HUDEP-2 (cell line): ENCODE measurements around the gene ZBTB42.

Experiments
- DNase-seq, 76 experiments: peaks; one replicate each; lab custom pipeline; 2025; ENCODE audit not compliant: unreplicated experiment in 76 of 76; lab: John Stamatoyannopoulos, UW

Gene ZBTB42

DNA sequence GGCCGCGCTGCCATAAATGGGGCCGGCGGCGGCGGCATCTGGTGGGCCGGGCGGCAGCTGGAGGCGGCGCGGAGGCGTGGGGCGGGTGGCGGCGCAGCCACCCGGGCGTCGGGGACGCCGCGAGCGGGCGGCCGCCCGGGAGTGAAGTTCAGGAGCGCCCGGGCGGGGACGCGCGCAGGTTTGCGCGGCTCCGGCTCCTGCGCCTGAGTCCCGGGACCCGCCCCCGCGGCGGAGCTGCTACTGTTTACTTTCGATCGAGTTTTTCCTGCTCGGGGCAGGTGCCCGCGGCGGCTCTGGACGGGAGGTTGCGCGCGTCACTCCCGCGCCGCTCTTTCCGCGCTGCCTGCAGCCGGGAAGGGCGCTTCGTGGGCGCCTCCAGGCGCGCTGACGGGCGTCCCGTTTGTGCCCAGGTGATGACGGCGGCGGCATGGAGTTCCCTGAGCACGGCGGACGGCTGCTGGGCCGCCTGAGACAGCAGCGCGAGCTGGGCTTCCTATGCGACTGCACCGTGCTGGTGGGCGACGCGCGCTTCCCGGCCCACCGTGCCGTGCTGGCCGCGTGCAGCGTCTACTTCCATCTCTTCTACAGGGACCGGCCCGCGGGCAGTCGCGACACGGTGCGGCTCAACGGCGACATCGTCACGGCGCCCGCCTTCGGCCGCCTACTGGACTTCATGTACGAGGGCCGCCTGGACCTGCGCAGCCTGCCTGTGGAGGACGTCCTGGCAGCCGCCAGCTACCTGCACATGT is at the start of gene ZBTB42:
Gene ZBTB42, plus strand, starts transcription at position 331 of the 749 bp plus-strand sequence. Its CDS starts 97 bp downstream, at position 428.
- DNase-seq: peak in 13 of 76 experiments; percentile 16 to 42 (median 28)

DNA sequence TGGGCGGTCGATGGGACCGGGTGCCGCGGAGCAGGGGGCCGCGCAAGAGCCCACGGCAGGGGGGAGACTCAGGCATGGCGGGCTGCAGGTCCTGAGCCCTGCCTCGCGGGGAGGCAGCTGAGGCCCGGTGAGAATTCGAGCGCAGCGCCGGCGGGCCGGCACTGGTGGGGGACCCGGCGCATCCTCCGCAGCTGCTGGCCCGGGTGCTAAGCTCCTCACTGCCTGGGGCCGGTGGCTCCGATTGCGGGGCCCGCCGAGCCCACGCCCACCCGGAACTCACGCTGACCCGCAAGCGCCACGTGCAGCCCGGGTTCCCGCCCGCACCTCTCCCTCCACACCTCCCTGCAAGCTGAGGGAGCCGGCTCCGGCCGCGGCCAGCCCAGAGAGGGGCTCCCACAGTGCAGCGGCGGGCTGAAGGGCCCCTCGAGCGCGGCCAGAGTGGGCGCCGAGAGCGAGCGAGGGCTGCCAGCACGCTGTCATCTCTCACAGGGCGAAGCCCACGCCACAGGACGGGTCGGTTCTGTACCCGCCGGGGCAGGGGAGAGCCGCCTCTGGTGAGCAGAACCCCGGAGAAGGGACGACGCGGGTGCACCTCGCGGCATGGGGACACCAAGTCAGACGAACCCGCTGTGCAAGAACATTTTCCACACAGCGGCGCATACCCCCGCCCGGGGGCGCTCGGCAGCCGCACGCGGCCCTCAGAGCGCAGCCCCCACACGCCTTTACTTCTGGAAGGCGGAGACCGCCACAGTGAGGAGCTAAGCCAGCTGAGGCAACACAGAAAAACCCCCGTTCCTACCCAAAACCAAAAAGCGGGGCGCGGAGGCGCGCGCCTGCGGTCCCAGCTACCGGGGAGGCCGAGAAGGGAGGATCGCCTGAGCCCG is 49.1 kb upstream of the ZBTB42 start:
- no peak for DNase-seq

DNA sequence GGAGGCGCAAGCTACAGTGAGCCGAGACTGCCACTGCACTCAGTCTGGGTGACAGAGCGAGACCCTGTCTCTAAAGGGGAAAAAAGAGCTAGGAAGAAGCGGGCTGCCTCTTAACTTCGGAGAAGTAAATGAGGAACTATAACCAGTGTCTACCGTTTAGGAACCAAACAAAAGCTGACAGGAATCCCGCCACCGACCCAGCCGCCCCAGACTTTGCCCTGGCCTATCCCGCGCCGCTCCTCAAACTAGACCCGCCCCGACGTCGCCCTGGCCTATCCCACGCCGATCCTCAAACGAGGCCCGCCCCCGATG is 48.5 kb upstream of the ZBTB42 start:
- peak in 2 of 76 experiments; percentile 58 to 93 for DNase-seq

DNA sequence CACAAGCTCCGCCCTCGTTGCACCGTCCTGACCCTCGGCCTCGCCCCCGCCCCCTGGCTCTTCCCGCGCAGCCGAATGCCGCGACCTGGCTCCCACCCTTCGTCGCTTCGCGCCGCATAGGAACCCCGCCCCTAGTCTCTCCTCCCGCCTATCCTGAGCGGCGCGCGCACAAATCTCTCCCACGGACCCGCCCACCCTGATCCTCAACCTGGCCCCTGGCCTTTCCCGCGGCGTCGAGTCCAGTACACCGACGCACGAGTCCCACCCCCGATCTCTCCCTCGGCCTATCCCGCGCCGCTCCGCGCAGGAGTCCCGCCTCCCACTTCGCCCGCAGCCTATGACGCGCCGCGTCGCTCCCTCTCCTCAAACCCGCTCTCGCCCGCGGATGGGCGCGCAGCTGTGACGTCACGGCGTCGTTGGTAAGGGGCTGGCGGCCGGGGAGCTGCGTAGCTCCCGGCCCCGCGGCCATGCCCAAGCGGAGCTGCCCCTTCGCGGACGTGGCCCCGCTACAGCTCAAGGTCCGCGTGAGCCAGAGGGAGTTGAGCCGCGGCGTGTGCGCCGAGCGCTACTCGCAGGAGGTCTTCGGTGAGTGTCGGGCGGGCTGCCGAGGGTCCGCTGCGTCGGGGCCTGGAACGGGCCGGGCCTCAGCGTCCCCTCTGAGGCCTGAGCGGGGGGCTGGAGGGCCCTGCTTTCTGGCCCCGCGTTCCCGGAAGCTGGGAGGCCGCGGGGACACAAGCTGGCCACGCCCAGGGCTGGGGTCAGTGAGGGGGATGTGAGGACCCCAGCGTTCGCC is 48.0 kb upstream of the ZBTB42 start, which contains the start of gene SIVA1:
Gene SIVA1, plus strand, starts transcription at position 413 of the 793 bp plus-strand sequence. Its CDS starts 55 bp downstream, at position 468.
- peak in 75 of 76 experiments; percentile 79 to 100 (median 99) for DNase-seq

DNA sequence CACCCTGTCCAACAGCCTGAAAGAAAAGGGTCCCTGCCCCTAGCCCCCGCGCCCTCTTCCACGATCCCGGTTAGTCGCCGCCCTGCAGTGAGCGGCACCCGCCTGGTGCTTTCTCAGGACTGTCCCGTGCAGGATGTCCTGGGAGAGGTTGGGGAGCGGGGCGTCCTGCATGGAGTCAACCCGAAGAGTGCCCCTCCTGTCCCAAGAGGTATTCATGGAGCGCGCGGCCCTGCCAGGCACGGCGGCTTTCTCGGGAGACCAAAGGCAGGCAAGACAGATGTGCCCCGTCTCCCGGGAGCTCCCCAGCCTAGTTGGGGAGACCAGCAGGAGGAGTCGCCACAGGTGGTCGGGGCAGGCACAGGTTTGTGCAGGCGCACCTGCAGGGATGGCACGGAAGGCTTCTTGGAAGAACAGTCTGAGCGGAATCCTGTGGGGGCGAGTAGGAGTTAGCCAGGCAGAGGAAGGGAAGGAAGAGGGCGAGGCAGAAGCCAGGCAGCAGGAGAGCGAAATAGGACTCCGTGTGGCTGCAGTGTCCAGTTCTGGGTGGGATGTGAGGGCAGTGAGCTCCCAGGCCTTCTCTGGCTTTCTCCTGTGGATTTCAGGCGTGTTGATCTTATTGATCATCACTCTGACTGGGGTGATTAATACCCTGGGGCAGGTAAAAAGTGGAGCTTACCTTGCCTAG is 47.2 kb upstream of the ZBTB42 start:
- DNase-seq: peak in 1 of 76 experiments; percentile 12

DNA sequence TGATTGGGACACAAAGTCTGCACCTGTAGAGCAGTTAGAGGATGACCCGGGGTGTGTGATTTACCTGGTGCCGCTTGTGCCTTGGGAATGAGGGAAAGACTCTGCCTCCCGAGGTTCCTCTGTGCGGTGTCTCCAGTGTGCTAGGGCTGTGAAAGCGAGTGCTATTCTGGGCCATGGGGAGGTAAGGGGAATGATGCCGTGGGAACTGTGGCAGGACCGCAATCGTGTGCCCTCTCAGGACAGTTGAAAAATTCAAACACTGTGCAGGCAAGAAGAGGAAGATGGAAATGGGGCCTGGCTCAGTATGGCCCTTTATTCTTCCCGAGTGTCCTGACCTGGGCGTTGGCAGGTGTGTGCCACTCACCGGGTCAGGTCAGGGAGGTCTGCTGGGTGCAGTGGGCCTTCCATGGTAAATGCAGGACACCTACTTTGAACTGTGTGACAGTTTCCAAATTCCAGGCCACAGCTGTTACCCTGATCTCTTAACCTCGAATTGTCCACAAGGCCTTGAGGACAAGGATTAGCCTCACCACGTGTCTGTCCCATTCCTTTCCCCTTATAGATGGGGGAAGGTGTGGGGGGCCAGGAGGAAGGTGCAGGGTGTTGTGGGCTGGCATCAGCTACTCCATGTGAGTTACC is 46.6 kb upstream of the ZBTB42 start:
- DNase-seq: no peak

DNA sequence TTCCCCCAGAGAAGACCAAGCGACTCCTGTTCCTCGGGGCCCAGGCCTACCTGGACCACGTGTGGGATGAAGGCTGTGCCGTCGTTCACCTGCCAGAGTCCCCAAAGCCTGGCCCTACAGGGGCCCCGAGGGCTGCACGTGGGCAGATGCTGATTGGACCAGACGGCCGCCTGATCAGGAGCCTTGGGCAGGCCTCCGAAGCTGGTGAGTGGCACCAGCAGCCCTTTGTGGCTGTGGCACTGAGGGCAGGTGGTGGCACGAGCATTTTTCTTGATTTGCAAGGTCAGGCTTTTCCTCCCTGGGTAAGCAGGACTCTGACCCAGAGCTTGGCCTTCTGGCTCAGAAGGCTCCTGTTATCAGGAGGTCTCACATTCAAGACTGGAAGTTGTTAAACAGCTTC is 45.3 kb upstream of the ZBTB42 start:
- DNase-seq: no peak

DNA sequence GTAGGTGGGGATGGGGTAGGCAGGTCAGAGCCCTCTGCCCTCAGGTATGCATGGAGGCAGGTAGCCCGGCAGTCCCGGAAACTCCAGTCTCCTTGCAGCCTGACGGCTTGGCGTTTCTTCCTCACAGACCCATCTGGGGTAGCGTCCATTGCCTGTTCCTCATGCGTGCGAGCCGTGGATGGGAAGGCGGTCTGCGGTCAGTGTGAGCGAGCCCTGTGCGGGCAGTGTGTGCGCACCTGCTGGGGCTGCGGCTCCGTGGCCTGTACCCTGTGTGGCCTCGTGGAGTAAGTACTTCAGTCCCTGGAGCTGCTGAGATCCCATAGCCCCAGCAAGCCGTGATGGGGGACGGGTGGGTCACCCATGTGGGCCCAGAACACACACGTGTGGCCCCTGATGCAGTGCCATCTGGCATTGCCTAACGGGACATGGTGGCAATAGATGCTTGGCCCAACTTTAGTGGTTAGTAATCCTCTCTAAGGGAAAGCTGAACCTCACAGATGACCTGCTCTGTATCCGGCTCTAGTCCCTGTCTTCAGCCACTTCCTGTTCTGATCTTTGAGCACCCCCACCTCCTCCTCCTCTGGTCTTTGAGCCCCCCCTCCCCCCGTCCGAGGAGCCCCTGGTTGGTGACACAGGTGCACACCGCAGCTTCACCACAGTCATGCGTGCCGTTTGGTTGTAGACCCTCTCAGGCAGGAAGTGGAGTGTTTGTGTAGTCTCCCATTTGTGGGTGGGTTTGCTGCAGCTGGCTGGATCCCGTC is 44.2 kb upstream of the ZBTB42 start:
- DNase-seq: no peak

DNA sequence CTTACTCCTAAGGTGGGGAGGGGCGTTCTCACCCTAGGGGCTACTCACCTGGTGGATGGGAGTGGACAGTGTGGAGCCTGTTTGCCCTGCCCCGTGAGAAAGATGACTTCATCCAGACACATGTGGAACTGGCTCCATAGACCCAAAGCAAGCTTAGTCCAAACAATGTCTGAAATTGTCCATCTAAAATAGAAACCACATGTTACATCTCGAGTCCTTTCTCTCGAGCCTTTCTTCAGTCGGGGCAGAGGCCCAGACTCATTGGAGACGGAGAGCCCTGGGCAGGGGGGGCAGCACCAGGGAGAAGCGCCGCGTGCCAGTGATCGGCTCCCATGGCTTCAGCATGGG is 43.7 kb upstream of the ZBTB42 start:
- DNase-seq: no peak

DNA sequence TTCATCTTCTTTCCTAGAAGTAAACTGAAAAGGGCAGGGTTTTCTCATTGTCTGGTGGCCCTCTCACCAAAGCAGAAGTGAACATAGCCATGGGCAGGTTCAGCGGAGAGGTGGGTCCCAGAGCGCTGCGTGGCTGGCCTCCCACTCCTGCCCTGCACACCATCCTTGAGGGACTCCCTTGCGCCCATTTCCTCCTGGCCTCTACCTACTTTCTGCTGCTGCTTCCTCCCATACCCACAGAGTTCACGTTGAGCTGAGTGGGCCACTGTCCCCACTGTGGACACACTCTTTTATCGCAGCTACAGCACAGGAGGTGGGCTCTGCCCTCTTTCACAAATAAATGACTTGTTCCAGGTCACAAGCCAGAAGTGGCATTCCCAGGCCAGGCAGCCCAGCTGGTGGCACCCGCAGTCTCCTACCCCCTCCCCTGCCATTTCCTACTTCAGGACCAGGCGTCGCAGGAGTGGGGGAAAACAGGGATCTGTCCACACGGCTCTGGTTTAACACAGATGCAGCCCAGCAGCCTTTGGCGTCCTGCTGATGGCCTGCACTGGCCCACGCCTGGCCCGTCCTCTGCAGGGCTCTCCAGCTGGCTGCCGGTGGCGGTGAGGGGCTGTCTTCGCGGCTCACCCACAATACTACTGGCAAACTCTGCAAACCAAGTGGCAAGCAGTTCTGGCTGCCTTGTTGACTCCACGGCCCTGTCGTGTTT is 43.1 kb upstream of the ZBTB42 start:
- DNase-seq: no peak

DNA sequence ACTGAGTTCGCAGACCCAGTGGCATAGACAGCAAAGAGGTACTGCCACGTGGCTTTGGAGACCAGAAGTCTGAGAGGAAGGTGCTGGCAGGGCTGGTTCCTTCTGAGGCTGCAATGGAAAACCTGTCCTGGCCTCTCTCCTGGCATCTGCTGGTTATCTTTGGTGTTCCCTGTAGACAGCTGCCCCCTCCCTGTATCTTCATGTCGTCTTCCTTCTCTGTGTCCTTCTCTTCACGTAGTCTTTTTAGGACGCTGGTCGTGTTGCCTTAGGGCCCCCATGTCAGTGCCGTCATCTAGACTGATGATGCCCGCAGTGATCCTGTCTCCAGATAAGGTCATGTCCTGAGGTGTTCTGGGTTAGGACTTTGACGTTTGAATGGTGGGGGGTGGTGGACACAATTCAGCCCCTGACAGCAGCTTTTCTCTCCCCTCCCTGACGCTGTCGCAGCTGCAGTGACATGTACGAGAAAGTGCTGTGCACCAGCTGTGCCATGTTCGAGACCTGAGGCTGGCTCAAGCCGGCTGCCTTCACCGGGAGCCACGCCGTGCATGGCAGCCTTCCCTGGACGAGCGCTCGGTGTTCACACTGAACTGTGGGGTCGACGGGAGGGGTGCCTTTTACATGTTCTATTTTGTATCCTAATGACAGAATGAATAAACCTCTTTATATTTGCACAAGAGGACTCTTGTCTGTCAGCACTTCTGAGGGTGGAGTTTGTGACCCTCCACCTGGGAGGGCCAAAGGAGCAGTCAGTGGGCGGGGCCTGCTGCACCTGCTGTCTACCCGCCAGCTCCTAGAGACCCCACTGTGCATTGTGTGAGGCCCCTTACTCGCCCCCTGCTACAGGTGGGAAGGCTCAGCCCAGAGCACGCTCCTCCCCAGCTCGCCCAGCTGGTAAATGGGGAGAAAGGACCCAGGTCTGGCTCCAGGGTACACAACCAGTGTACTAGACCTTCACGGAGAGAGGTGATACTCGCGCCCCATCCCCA is 41.6 kb upstream of the ZBTB42 start:
- DNase-seq: no peak

DNA sequence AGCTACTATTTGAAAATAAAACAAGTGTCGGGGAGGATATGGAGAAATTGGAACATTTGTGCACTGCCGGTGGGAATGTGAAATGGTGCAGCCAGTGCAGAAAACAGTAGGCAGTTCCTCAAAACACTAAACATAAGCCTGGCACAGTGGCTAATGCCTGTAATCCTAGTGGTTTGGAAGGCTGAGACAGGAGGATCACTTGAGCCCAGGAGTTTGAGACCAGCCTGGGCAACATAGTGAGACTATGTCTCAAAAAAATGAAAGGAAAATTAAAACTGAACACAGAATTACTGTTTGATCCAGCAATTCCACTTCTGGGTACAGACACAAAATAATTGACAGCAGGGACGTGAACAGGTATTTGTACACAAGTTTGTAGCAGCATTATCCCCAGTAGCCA is 35.4 kb upstream of the ZBTB42 start:
- no peak for DNase-seq

DNA sequence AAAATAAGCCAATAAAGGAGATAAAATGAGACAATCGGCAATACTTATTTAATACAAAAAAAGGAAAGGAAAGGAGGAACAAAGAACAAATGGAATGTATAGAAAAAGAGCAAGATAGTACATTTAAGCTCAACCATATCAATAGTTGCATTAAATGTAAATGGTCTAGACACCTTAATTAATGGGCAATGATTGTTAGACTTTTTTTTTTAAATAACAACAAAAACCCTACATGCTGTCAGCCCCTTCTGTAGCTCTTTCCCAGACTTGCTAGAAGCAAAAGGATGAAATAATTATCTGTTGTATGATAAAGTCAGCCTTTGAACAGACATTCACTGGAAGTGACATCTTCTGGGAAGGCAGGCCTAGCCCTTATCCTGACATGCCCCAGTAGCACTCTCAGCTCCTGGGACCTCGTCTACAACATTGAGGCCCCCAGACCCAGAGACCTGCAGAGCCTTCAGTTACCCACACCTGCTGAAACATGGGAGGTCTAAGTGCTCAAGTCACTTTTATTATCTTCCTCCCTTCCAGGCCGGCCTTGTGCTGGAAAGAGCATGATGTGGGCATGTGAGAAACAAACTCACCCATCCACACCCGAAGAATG is 34.5 kb upstream of the ZBTB42 start:
- no peak for DNase-seq

DNA sequence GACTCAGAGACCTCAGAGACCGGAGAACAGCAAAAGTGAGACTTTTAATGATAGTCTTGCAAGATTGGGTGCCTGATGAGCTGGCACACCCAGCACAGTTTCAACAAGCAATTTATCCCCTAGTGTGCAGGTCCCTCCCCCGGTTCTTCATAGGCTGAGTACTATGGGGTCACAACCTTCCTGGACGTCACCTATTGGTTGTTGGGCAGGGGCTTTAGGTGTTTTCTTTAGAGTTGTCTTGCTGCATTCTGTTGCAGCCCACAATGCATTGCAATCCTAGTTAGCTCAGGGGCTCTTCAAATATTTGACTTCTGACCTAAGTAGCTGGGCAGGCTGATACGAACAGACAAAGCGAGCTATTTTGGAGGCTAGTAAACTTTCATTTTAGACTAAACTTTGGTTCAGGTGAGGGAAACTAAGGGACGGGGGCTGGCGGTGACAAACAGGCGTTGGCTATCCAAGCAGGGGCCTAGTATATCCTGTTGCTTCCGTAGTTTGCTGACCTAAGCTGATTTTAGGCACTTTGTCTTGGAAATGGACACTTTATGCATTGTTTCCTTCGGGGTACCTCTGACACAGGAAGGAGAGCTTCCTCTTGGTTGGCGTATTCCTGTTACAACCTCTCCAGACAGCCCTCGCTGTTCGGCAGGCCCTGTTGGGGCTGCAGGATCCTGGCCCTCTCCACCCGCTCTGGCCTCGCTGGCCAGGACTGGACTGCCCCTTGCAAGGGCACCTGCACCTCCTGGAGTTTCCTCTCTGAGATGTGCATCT is 33.9 kb upstream of the ZBTB42 start:
- DNase-seq: no peak

DNA sequence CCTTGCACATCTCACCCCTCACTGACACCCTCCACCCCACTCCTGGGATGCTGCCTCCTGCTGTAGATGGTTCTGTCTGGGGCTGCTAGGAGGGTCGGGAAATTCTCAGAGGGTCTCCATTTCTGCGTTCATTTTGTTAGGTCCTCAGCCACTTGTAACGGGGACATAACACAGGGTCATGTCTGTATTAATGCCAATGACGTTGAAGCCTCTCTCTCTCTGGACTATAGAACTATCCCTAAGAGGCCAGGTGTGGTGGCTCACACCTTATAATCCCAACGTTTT is 33.3 kb upstream of the ZBTB42 start:
- no peak for DNase-seq

DNA sequence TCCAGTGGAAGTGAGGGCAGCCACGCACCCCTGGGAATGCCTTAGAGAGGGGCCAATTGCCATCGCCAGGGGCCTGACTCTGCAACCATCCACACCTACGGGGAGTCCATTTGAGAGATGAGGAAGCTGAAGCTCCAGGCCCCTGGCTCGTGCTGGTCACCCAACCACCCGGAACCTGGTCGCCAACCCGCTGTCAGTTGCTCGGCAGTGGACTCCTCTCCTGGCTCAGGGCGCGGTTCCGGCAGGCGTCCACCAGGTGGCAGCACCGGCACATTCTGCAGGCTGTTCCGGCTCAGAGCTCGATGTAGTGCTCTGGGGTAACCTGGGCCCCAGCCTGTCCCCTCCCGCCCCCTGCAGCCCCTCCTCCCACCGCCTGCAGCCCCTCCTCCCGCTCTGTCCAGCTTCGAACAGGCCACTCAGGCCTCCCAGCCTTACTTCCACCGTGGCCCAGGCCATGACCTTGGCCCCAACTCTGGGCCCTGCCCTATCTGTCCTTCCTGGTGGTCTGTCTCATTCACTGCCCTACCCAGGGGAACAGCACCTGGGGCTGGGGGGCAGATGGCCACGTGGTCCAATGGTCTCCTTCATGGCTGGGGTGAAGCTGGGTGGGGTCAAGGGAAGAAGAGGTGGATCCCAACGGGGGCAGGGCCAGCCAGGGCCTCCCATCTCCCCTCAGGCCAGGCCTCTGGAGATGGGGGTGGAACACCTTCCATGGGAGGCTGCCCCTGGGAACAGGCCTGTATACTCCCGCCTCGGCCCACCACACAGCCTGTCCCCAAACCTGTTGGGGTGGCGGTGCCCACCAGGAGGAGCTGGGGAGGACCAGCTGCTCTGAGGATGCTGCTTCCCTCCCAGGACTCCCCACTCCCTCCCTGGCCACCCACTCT is 32.2 kb upstream of the ZBTB42 start:
- DNase-seq: peak in 72 of 76 experiments; percentile 5 to 90 (median 71)
